ENCODE data around the gene FAM200C.

FAM200C gene

DNA sequence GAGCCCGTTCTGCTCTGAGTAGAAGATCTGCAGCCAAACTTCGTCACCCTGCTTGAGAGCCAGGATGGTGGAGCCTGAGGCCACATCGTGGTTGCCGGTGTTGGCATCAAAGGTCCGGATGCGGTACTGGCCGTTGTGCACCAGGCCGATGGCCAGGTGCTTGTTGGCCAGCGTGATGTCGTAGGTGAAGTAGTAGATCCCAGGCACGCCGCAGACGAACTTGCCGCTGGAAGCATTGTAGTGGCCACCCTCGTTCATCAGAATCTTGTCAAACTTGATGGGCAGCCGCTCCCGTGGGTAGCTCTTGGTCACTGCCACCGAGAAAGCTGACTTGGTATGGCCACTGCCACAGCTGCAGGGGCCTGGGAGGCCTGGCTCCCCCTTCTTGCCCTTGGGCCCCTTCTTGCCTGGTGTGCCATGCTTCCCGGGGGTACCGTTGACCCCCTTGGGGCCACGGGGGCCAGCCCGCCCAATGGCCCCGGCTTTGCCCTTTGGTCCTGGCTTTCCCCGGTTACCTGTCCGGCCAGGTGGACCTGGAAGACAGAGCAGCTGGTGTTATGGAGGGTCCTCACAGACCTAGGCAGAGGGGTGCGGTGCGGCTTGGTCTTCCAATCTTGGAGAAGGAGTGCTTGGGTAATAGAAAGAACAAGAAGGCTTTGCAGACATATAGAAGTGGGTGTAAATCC, 50.5 kb downstream of the FAM200C start:
- no peak overlapping the region for H3K4me3 ChIP-seq
- no peak overlapping the region for H3K27ac ChIP-seq

DNA sequence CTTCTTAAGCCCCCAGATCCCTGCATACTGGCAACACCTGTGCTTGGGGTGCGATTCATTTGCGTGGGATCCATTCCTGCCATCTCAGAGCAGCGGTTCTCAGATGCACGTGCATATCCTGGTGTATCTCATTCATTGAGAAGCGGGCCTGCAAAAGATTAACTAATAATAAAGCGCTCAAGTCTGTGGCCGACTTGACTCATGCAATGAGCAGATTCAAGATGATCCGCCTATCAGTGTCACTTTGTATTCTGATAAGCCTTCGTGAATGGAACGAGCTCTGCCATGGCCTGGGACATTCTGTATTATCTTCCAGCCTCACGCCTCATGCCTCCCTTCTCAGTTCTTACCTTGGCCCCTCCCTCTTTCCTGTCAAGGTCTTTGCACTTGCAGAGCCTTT, 51.8 kb downstream of the FAM200C start:
- Histone ChIP-seq H3K27ac (no peak overlapping the region), H3K4me3 (no peak overlapping the region)

DNA sequence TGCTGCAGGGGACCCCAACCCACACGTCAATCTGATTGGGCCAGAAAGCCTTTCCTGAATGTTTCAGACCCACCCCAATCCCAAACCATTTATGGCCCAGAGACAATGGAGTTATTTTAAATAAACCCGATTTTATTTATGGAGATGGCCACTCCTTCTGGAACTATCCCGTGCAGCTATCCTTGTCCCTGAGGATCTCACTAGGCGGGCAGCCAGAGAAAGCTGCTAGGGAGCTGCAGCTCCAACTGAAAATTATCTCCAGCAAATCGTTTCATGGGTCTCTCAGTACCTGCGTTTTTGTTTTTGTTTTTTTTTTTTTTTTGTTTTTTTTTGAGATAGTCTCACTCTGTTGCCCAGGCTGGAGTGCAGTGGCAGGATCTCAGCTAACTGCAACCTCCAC, 52.4 kb downstream of the FAM200C start:
- Histone ChIP-seq H3K4me3 (no peak overlapping the region), H3K27ac (no peak overlapping the region)

All from skin epidermis (tissue), 12 donors.